Measurements from ENCODE around the gene LRP1B.

LRP1B gene

DNA sequence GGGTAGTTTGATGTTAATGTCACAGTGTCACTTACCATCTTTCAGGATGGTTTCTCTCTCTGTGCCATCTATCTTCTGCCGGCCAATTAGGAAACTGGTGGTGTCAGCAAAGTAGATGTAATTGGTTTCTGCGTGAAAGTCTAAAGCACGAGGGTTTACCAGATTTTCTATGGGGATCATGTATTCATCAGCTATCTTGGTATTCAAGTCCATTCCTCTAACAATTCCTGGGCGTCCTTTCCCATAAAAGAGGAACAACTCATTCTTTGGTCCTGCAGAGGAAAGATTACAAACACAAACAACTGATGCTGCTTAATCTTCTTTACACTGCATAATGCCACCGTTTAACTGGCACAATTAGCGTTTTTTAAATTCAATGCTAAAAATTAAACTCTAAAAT, 1081.9 kb downstream of the LRP1B start:
- no peaks in the 10 kb centered on the region for H3K27me3 ChIP-seq (ENCODE audit: control insufficient read depth in 2 of 2, insufficient read depth in 2 of 2, low read length in 2 of 2)
- H3K9ac ChIP-seq (ENCODE audit: low read depth in 1 of 2, low read length in 2 of 2): no peak overlapping the region
- H3K4me3 ChIP-seq (ENCODE audit: low read length in 2 of 2): no peak overlapping the region
- no peaks in the 10 kb centered on the region for H3K36me3 ChIP-seq (ENCODE audit: control insufficient read depth in 2 of 2, insufficient read depth in 2 of 2, low read length in 2 of 2)
- H3K27ac ChIP-seq (ENCODE audit: low read depth in 2 of 2, low read length in 2 of 2): no peak overlapping the region
- no peaks in the 10 kb centered on the region for H3K9me3 ChIP-seq (ENCODE audit: control insufficient read depth in 2 of 2, low read length in 2 of 2)
- no peaks in the 10 kb centered on the region for H3K4me1 ChIP-seq (ENCODE audit: control insufficient read depth in 2 of 2, insufficient read depth in 2 of 2, low read length in 2 of 2)

DNA sequence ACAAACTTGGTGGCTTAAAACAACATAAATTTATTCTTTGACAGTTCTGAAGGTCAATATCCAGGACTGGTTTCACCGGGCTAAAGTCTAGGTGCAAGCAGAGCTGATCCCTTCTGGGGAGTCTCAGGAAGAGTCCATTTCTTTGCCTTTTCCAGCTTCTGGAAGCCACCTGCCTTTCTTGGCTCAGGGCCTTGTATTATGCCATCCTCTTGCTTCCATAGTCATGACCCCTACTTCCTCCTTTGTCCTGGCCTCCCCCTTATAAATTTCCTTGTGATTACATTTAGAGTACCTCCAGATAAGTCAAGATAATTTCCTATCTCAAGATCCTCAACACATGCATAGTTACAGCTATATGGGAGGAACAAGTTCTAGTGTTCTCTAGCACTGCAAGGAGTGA, 1089.5 kb downstream of the LRP1B start:
- no peak overlapping the region for H3K9ac ChIP-seq (ENCODE audit: low read depth in 1 of 2, low read length in 2 of 2)
- no peaks in the 10 kb centered on the region for H3K4me1 ChIP-seq (ENCODE audit: control insufficient read depth in 2 of 2, insufficient read depth in 2 of 2, low read length in 2 of 2)
- no peaks in the 10 kb centered on the region for H3K9me3 ChIP-seq (ENCODE audit: control insufficient read depth in 2 of 2, low read length in 2 of 2)
- H3K36me3 ChIP-seq (ENCODE audit: control insufficient read depth in 2 of 2, insufficient read depth in 2 of 2, low read length in 2 of 2): no peaks in the 10 kb centered on the region
- no peaks in the 10 kb centered on the region for H3K27me3 ChIP-seq (ENCODE audit: control insufficient read depth in 2 of 2, insufficient read depth in 2 of 2, low read length in 2 of 2)
- H3K4me3 ChIP-seq (ENCODE audit: low read length in 2 of 2): no peak overlapping the region
- H3K27ac ChIP-seq (ENCODE audit: low read depth in 2 of 2, low read length in 2 of 2): no peak overlapping the region

DNA sequence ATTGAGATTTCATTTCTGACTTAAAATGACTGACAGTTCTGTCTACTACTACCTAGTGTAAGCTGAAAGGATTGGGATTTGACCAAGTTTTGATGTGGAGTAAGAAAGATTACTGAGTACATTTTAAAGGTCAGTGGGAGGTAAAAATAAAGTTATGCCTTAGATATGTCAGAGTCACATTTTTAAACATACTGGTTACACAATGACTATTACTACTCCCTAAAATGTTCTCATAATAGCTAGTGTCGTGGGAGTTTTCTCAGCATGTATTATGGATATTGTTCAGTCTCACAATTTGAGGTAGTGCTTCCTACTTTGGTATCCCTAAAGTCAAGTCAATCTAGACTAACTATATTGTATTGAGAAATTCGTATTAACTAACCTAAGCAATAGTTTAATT, 1092.5 kb downstream of the LRP1B start:
- Histone ChIP-seq H3K36me3 (ENCODE audit: control insufficient read depth in 2 of 2, insufficient read depth in 2 of 2, low read length in 2 of 2) (no peaks in the 10 kb centered on the region), H3K4me3 (ENCODE audit: low read length in 2 of 2) (no peak overlapping the region), H3K9me3 (ENCODE audit: control insufficient read depth in 2 of 2, low read length in 2 of 2) (no peaks in the 10 kb centered on the region), H3K27ac (ENCODE audit: low read depth in 2 of 2, low read length in 2 of 2) (no peak overlapping the region), H3K4me1 (ENCODE audit: control insufficient read depth in 2 of 2, insufficient read depth in 2 of 2, low read length in 2 of 2) (no peaks in the 10 kb centered on the region), H3K9ac (ENCODE audit: low read depth in 1 of 2, low read length in 2 of 2) (no peak overlapping the region), H3K27me3 (ENCODE audit: control insufficient read depth in 2 of 2, insufficient read depth in 2 of 2, low read length in 2 of 2) (no peaks in the 10 kb centered on the region)

DNA sequence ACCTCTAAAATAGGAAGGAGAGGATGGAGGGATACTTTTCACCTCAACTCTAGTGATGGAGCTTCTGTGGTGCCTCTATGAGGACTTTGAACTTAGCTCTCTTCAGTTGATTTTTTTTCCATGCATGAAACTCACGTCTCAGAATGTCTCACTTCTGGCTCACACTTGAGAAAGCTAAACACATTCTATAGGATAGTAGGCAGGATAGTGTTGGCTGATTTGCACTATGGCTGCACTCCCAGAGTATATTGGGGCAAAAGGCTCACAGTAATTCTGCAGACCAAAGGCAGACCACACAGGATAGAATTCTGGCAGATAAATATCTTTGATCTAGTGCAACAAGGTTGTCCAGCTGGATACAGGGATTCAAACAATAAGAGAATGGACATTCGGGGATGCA, 1093.5 kb downstream of the LRP1B start:
- no peak overlapping the region for H3K4me3 ChIP-seq (ENCODE audit: low read length in 2 of 2)
- no peaks in the 10 kb centered on the region for H3K36me3 ChIP-seq (ENCODE audit: control insufficient read depth in 2 of 2, insufficient read depth in 2 of 2, low read length in 2 of 2)
- H3K4me1 ChIP-seq (ENCODE audit: control insufficient read depth in 2 of 2, insufficient read depth in 2 of 2, low read length in 2 of 2): no peaks in the 10 kb centered on the region
- H3K9me3 ChIP-seq (ENCODE audit: control insufficient read depth in 2 of 2, low read length in 2 of 2): no peaks in the 10 kb centered on the region
- H3K9ac ChIP-seq (ENCODE audit: low read depth in 1 of 2, low read length in 2 of 2): no peak overlapping the region
- no peaks in the 10 kb centered on the region for H3K27me3 ChIP-seq (ENCODE audit: control insufficient read depth in 2 of 2, insufficient read depth in 2 of 2, low read length in 2 of 2)
- H3K27ac ChIP-seq (ENCODE audit: low read depth in 2 of 2, low read length in 2 of 2): no peak overlapping the region

DNA sequence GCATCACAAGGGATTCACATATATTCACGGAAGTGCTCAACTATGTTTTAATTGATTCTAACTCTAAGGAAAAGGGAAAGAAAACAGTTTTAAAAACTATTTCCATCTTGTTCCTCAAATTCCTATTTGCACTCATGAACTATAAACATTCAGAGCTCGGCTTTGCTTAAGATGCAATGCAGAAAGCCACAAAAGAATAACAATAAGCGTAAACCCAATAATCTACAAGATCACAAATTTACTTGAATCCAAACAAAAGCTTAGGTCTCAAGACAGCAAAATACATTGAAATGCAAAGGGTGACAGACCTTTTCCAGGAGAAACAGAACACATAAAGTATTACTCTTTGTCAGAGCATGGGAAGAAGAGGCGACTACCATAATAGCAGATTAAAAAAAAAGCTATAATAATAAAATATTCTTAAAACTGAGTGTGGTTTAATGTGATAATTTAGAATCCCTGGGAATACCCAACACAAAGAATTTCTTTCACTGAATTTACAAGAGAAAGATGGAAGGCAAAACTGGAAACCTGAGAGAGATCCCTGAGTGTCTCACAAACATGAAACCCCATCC, 1094.9 kb downstream of the LRP1B start:
- Histone ChIP-seq H3K4me3 (ENCODE audit: low read length in 2 of 2) (no peak overlapping the region), H3K9me3 (ENCODE audit: control insufficient read depth in 2 of 2, low read length in 2 of 2) (no peaks in the 10 kb centered on the region), H3K4me1 (ENCODE audit: control insufficient read depth in 2 of 2, insufficient read depth in 2 of 2, low read length in 2 of 2) (no peaks in the 10 kb centered on the region), H3K27ac (ENCODE audit: low read depth in 2 of 2, low read length in 2 of 2) (no peak overlapping the region), H3K36me3 (ENCODE audit: control insufficient read depth in 2 of 2, insufficient read depth in 2 of 2, low read length in 2 of 2) (no peaks in the 10 kb centered on the region), H3K9ac (ENCODE audit: low read depth in 1 of 2, low read length in 2 of 2) (no peak overlapping the region), H3K27me3 (ENCODE audit: control insufficient read depth in 2 of 2, insufficient read depth in 2 of 2, low read length in 2 of 2) (no peaks in the 10 kb centered on the region)

DNA sequence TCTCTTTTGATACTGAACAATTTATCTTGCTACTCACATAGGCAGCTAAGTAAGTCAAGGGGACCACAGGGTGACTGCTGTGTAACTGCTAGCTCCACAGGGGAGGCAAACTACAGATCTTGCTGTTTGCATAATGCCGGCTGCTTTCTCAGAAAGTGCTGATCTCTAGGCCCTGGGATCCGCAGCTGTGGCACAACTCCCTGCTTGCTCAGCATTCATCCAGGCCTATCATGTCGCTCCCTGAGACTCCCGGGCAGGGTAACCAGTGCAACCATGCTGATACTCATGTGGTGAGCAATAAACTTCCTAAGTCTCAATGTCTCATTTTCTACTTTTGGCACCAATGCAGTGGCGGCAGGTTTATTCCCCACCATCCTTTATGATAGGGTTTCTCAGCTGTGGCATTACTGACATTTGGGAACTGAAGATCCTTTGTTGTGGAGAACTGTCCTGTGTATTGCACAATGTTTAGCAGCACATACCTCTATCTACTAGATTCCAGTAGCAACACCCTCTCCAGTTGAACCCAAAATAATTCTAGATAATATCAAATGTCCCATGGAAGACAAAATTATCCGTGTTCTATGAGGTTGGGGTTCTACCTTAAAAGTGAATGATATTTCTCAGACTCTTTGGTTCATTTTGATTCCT, 1101.3 kb downstream of the LRP1B start:
- H3K9ac ChIP-seq (ENCODE audit: low read depth in 1 of 2, low read length in 2 of 2): no peak overlapping the region
- H3K4me1 ChIP-seq (ENCODE audit: control insufficient read depth in 2 of 2, insufficient read depth in 2 of 2, low read length in 2 of 2): no peaks in the 10 kb centered on the region
- no peak overlapping the region for H3K4me3 ChIP-seq (ENCODE audit: low read length in 2 of 2)
- no peaks in the 10 kb centered on the region for H3K9me3 ChIP-seq (ENCODE audit: control insufficient read depth in 2 of 2, low read length in 2 of 2)
- H3K27ac ChIP-seq (ENCODE audit: low read depth in 2 of 2, low read length in 2 of 2): no peak overlapping the region
- no peaks in the 10 kb centered on the region for H3K27me3 ChIP-seq (ENCODE audit: control insufficient read depth in 2 of 2, insufficient read depth in 2 of 2, low read length in 2 of 2)
- H3K36me3 ChIP-seq (ENCODE audit: control insufficient read depth in 2 of 2, insufficient read depth in 2 of 2, low read length in 2 of 2): no peaks in the 10 kb centered on the region

DNA sequence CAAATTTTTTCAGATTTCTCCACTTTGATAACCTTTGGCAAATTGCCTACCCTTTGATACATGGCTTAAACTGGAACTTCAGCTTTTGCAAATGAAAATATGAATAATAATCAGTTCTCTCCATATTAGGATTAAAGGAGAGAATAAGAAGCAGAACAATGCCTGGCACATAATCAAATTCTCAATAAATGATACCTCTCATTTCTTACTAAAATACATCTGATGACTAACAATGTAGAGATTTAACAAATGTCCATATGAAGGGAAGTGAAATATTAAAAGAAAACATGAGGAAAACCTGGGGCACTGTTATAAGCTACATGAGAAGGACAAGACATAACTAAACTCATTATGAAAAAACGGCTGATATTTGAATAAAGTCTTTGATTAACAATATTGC, 1103.6 kb downstream of the LRP1B start:
- Histone ChIP-seq H3K36me3 (ENCODE audit: control insufficient read depth in 2 of 2, insufficient read depth in 2 of 2, low read length in 2 of 2) (no peaks in the 10 kb centered on the region), H3K27ac (ENCODE audit: low read depth in 2 of 2, low read length in 2 of 2) (no peak overlapping the region), H3K9me3 (ENCODE audit: control insufficient read depth in 2 of 2, low read length in 2 of 2) (no peaks in the 10 kb centered on the region), H3K27me3 (ENCODE audit: control insufficient read depth in 2 of 2, insufficient read depth in 2 of 2, low read length in 2 of 2) (no peaks in the 10 kb centered on the region), H3K9ac (ENCODE audit: low read depth in 1 of 2, low read length in 2 of 2) (no peak overlapping the region), H3K4me1 (ENCODE audit: control insufficient read depth in 2 of 2, insufficient read depth in 2 of 2, low read length in 2 of 2) (no peaks in the 10 kb centered on the region), H3K4me3 (ENCODE audit: low read length in 2 of 2) (no peak overlapping the region)

DNA sequence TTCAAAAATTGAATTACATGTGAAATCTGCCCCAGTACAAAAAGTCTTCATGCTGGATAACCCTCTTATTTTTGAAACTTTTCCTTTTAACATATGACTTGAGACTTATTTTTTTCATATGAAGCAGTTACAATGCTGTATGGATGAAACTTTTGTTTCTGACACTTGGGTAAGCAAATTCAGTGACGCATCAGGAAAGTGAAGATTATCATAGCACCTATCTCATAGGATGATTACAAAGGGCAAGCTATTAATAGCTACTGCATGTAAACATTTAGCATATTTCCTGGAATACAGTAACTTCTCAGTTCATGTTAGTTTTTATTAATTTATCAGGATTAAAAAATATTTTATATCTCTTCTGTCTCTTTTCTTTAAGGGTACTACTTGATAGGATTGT, 1109.2 kb downstream of the LRP1B start:
- Histone ChIP-seq H3K4me3 (ENCODE audit: low read length in 2 of 2) (no peak overlapping the region), H3K27me3 (ENCODE audit: control insufficient read depth in 2 of 2, insufficient read depth in 2 of 2, low read length in 2 of 2) (no peaks in the 10 kb centered on the region), H3K36me3 (ENCODE audit: control insufficient read depth in 2 of 2, insufficient read depth in 2 of 2, low read length in 2 of 2) (no peaks in the 10 kb centered on the region), H3K4me1 (ENCODE audit: control insufficient read depth in 2 of 2, insufficient read depth in 2 of 2, low read length in 2 of 2) (no peaks in the 10 kb centered on the region), H3K9me3 (ENCODE audit: control insufficient read depth in 2 of 2, low read length in 2 of 2) (no peaks in the 10 kb centered on the region), H3K9ac (ENCODE audit: low read depth in 1 of 2, low read length in 2 of 2) (no peak overlapping the region), H3K27ac (ENCODE audit: low read depth in 2 of 2, low read length in 2 of 2) (no peak overlapping the region)

DNA sequence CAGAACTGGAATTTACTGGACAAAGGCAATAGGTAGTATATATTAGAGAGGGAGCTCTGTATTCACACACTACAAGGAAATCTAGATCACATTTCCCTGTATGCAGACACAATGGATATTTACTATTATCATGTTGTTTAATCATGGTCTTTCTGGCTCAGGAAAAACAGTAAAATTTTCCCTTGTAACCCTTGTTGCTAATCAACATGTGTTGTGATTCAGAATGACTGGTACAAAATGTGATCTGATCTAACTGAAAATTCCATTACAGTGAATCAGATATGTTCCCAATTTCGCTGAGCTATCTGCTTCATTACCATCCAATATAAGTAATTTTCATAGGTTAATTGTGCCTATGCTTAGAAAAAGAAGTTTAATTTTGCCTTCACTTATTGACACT, 1109.7 kb downstream of the LRP1B start:
- Histone ChIP-seq H3K36me3 (ENCODE audit: control insufficient read depth in 2 of 2, insufficient read depth in 2 of 2, low read length in 2 of 2) (no peaks in the 10 kb centered on the region), H3K27me3 (ENCODE audit: control insufficient read depth in 2 of 2, insufficient read depth in 2 of 2, low read length in 2 of 2) (no peaks in the 10 kb centered on the region), H3K4me3 (ENCODE audit: low read length in 2 of 2) (no peak overlapping the region), H3K4me1 (ENCODE audit: control insufficient read depth in 2 of 2, insufficient read depth in 2 of 2, low read length in 2 of 2) (no peaks in the 10 kb centered on the region), H3K27ac (ENCODE audit: low read depth in 2 of 2, low read length in 2 of 2) (no peak overlapping the region), H3K9ac (ENCODE audit: low read depth in 1 of 2, low read length in 2 of 2) (no peak overlapping the region), H3K9me3 (ENCODE audit: control insufficient read depth in 2 of 2, low read length in 2 of 2) (no peaks in the 10 kb centered on the region)

DNA sequence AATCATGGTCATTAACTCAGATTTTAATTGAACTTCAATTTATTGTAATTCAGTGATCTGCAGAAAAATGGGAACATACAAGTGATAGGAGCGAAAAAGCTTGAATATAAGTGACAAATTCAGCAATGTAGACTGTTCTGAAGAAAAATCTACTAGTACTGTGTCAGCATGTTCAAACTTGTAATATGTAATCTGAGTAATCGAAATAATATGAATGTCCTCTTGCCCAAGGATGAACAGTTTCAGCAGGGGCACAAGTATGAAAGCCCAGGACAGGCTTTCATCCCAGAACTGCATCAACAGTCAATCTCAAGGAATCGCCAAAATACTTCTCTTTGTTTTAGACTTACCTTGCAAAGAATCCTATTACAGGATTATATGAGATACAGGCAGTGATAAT, 1110.5 kb downstream of the LRP1B start:
- no peaks in the 10 kb centered on the region for H3K27me3 ChIP-seq (ENCODE audit: control insufficient read depth in 2 of 2, insufficient read depth in 2 of 2, low read length in 2 of 2)
- H3K4me1 ChIP-seq (ENCODE audit: control insufficient read depth in 2 of 2, insufficient read depth in 2 of 2, low read length in 2 of 2): no peaks in the 10 kb centered on the region
- H3K27ac ChIP-seq (ENCODE audit: low read depth in 2 of 2, low read length in 2 of 2): no peak overlapping the region
- no peak overlapping the region for H3K9ac ChIP-seq (ENCODE audit: low read depth in 1 of 2, low read length in 2 of 2)
- no peak overlapping the region for H3K4me3 ChIP-seq (ENCODE audit: low read length in 2 of 2)
- H3K36me3 ChIP-seq (ENCODE audit: control insufficient read depth in 2 of 2, insufficient read depth in 2 of 2, low read length in 2 of 2): no peaks in the 10 kb centered on the region
- no peaks in the 10 kb centered on the region for H3K9me3 ChIP-seq (ENCODE audit: control insufficient read depth in 2 of 2, low read length in 2 of 2)

All from mucosa of rectum (tissue), 2 donors.